Measurements from ENCODE around the gene ZC3H7B. TPM values are rescaled to one million over a fixed set of nuclear protein-coding genes. Genes with fewer than 3 reads are reported as not detected.

The ZC3H7B gene
- polyA plus RNA-seq, 3 donors = 0.31 to 15.7 (median 0.49) TPM

DNA sequence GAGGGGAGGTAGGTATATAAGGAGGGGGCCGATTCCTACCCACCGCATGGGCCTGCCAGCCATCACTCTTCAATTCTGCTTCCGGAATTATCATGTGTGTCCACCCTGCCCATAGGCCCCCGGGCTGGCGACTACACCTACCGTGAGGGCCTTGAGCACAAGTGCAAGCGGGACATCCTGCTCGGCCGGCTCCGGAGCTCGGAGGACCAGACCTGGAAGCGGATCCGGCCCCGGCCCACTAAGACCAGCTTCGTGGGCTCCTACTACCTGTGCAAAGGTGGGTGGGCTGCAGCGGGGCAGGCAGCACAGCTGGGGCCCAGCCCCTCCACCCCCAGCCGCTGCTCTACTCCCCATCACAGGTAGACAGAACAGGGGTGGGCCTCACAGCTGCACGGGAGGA is 42.0 kb downstream of the ZC3H7B start:
- Mint-ChIP-seq H3K4me3 (no peak overlapping the region), H3K27ac (peak overlapping the region in 1 of 7 donors; percentile 73), H3K4me1 (no peaks in the 10 kb centered on the region), H3K9me3 (peaks cover 0 to 1% (median 0%) of the 10 kb centered on the region in 7 donors), H3K36me3 (peaks cover 64 to 95% of the 10 kb centered on the region in 2 donors), H3K27me3 (ENCODE audit: low read depth in 3 of 3) (peaks cover 0 to 2% (median 2%) of the 10 kb centered on the region in 3 donors)
- no peaks in the 10 kb centered on the region for H4K20me1 ChIP-seq (ENCODE audit: insufficient read depth, low read length)
- WGBS (ENCODE audit: insufficient coverage) = 96% methylated on average over 18 of the region's 18 CpGs
- H3K27ac ChIP-seq (ENCODE audit: low read depth in 1 of 2, low read length in 2 of 2) = no peak overlapping the region
- no peak overlapping the region for H2AFZ ChIP-seq (ENCODE audit: insufficient read depth, low read depth, low read length, poor library complexity, severe bottlenecking)
- no peaks in the 10 kb centered on the region for H3K79me2 ChIP-seq (ENCODE audit: insufficient read depth, low read length)
- H3K4me2 ChIP-seq (replicated peaks; ENCODE audit: extremely low read depth, low read length, poor library complexity, severe bottlenecking) = no peak overlapping the region
- no peaks in the 10 kb centered on the region for H3K9me3 ChIP-seq (replicated peaks in 1 of 2; ENCODE audit: control insufficient read depth in 1 of 2, insufficient read depth in 1 of 2, low read length in 2 of 2)
- intact Hi-C loops (cut with micrococcal nuclease) = no loop called here
- peaks cover 82 to 93% of the 10 kb centered on the region in 2 donors for H3K36me3 ChIP-seq (replicated peaks in 1 of 2; ENCODE audit: control insufficient read depth in 1 of 2, insufficient read depth in 2 of 2, low read length in 2 of 2)
- no peak for DNase-seq
- no peak overlapping the region for H3K4me3 ChIP-seq (replicated peaks in 1 of 3; ENCODE audit: low read depth in 2 of 3, low read length in 3 of 3)
- TF ChIP-seq, protein P1, sequence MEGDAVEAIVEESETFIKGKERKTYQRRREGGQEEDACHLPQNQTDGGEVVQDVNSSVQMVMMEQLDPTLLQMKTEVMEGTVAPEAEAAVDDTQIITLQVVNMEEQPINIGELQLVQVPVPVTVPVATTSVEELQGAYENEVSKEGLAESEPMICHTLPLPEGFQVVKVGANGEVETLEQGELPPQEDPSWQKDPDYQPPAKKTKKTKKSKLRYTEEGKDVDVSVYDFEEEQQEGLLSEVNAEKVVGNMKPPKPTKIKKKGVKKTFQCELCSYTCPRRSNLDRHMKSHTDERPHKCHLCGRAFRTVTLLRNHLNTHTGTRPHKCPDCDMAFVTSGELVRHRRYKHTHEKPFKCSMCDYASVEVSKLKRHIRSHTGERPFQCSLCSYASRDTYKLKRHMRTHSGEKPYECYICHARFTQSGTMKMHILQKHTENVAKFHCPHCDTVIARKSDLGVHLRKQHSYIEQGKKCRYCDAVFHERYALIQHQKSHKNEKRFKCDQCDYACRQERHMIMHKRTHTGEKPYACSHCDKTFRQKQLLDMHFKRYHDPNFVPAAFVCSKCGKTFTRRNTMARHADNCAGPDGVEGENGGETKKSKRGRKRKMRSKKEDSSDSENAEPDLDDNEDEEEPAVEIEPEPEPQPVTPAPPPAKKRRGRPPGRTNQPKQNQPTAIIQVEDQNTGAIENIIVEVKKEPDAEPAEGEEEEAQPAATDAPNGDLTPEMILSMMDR (IDR thresholded peaks at IDR 0.05) = no peak
- H3K4me1 ChIP-seq (ENCODE audit: control insufficient read depth in 1 of 2, insufficient read depth in 2 of 2, low read length in 2 of 2) = no peaks in the 10 kb centered on the region
- no peak overlapping the region for H3K9ac ChIP-seq (ENCODE audit: insufficient read depth, low read length, poor library complexity, severe bottlenecking)
- no peaks in the 10 kb centered on the region for H3K27me3 ChIP-seq (ENCODE audit: control insufficient read depth in 2 of 2, insufficient read depth in 2 of 2, low read length in 2 of 2)

- H3K4me3 Mint-ChIP-seq = no peak overlapping the region
- no peak for DNase-seq
- H3K9me3 Mint-ChIP-seq = peaks cover 0 to 1% (median 0%) of the 10 kb centered on the region in 7 donors
- H3K36me3 Mint-ChIP-seq = peaks cover 66 to 97% of the 10 kb centered on the region in 2 donors
- H3K9ac ChIP-seq (ENCODE audit: insufficient read depth, low read length, poor library complexity, severe bottlenecking) = no peak overlapping the region
- WGBS (ENCODE audit: insufficient coverage) = 97% methylated on average over 9 of the region's 9 CpGs
- peaks cover 0 to 2% (median 2%) of the 10 kb centered on the region in 3 donors for H3K27me3 Mint-ChIP-seq (ENCODE audit: low read depth in 3 of 3)
- TF ChIP-seq, protein P1 (IDR thresholded peaks at IDR 0.05) = no peak
- no peak overlapping the region for H3K4me3 ChIP-seq (replicated peaks in 1 of 3; ENCODE audit: low read depth in 2 of 3, low read length in 3 of 3)
- H2AFZ ChIP-seq (ENCODE audit: insufficient read depth, low read depth, low read length, poor library complexity, severe bottlenecking) = no peak overlapping the region
- H3K27ac Mint-ChIP-seq = no peak overlapping the region
- H3K9me3 ChIP-seq (replicated peaks in 1 of 2; ENCODE audit: control insufficient read depth in 1 of 2, insufficient read depth in 1 of 2, low read length in 2 of 2) = no peaks in the 10 kb centered on the region
- H3K4me1 Mint-ChIP-seq = no peaks in the 10 kb centered on the region
- no peaks in the 10 kb centered on the region for H3K79me2 ChIP-seq (ENCODE audit: insufficient read depth, low read length)
- no peaks in the 10 kb centered on the region for H3K4me1 ChIP-seq (ENCODE audit: control insufficient read depth in 1 of 2, insufficient read depth in 2 of 2, low read length in 2 of 2)
- H3K27ac ChIP-seq (ENCODE audit: low read depth in 1 of 2, low read length in 2 of 2) = no peak overlapping the region
- H3K27me3 ChIP-seq (ENCODE audit: control insufficient read depth in 2 of 2, insufficient read depth in 2 of 2, low read length in 2 of 2) = no peaks in the 10 kb centered on the region
- no peak overlapping the region for H3K4me2 ChIP-seq (replicated peaks; ENCODE audit: extremely low read depth, low read length, poor library complexity, severe bottlenecking)
- H3K36me3 ChIP-seq (replicated peaks in 1 of 2; ENCODE audit: control insufficient read depth in 1 of 2, insufficient read depth in 2 of 2, low read length in 2 of 2) = peaks cover 86 to 93% of the 10 kb centered on the region in 2 donors
- H4K20me1 ChIP-seq (ENCODE audit: insufficient read depth, low read length) = no peaks in the 10 kb centered on the region
- intact Hi-C loops (cut with micrococcal nuclease) = no loop called here
These were observed 42.4 kb downstream of the ZC3H7B start for GRCh38 chr22:41343717-41344116.

Data from CD14-positive monocyte (primary cell).